ENCODE results near the gene CLIC4.

DNA sequence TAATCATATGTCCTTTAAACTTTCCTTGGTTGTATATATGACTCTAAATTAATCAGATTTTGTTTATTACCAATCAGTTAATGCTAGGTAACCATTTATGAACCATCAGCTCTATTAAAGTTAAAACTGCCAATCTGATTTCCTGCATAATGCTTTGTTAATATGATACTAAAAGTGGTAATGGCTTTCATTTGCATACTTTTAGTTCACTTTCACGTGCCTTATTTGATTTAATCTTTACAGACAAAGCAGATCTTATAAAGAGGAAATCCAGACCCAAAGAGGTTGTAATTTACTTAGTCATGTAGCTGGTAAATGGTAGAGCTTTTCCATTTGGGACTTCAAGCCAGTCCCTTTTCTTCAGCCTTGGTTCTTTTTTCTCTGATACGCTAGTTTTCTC, 61.3 kb downstream of the CLIC4 start:
- TF ChIP-seq, protein P1, sequence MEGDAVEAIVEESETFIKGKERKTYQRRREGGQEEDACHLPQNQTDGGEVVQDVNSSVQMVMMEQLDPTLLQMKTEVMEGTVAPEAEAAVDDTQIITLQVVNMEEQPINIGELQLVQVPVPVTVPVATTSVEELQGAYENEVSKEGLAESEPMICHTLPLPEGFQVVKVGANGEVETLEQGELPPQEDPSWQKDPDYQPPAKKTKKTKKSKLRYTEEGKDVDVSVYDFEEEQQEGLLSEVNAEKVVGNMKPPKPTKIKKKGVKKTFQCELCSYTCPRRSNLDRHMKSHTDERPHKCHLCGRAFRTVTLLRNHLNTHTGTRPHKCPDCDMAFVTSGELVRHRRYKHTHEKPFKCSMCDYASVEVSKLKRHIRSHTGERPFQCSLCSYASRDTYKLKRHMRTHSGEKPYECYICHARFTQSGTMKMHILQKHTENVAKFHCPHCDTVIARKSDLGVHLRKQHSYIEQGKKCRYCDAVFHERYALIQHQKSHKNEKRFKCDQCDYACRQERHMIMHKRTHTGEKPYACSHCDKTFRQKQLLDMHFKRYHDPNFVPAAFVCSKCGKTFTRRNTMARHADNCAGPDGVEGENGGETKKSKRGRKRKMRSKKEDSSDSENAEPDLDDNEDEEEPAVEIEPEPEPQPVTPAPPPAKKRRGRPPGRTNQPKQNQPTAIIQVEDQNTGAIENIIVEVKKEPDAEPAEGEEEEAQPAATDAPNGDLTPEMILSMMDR (IDR thresholded peaks at IDR 0.05) = no peak
- no peak for TF ChIP-seq POLR2AphosphoS5 (IDR thresholded peaks at IDR 0.05)
- no peak for TF ChIP-seq POLR2A (IDR thresholded peaks at IDR 0.05)
